Erythroblast (primary cell): ENCODE results near the gene INHBB.

ENCODE experiments used
- GATA1 ChIP-seq: IDR thresholded peaks from 2 replicates; pipeline ENCODE4 v1.6.1; 2011; ENCODE audit warnings: low read depth, mild to moderate bottlenecking, control low read depth, low read length, moderate library complexity
- POLR2A ChIP-seq: IDR thresholded peaks from 2 replicates; pipeline ENCODE4 v1.6.1; 2011; ENCODE audit warnings: mild to moderate bottlenecking, low read length

GRCh38 chr2:120310136-120310535 is 35.8 kb upstream of the INHBB start:
- TF ChIP-seq POLR2A (no peak), GATA1 (no peak)
